Measurements from ENCODE around the gene REEP2. TPM values are rescaled to one million over a fixed set of nuclear protein-coding genes. Genes with fewer than 3 reads are reported as not detected.

The REEP2 gene
- polyA plus RNA-seq, 2 of the 4 experiments (the other 2 are of a cell fraction), result 4.6 to 5.1 TPM

GRCh38 chr5:138402640-138403039 lies 36.2 kb upstream of the REEP2 start:
- DNase-seq (ENCODE audit: low read depth in 1 of 2, low spot score in 1 of 2) (no peak), ATAC-seq (no peak), FAIRE-seq (no peak)
- CTCF ChIA-PET, result interaction anchor here (1.2 to 1.8 kb wide), 3 partner anchors 12 to 218 kb away, joined by 3 to 6 read pairs (median 3); no protein-coding TSS in a partner anchor
- POLR2A ChIA-PET, result no interaction called here
- Histone ChIP-seq H3K9me3 (no peaks in the 10 kb centered on the region), H3K4me3 (no peak overlapping the region), H3K27ac (no peak overlapping the region), H3K4me2 (no peak overlapping the region), H3K4me1 (no peaks in the 10 kb centered on the region)
- TF ChIP-seq MAFK (IDR thresholded peaks at IDR 0.05; ENCODE audit: partially characterized antibody) (no peak), REST (IDR thresholded peaks at IDR 0.05) (no peak), ATOH8 (CRISPR knock-in tag; IDR thresholded peaks at IDR 0.05; ENCODE audit: low read depth) (no peak), CHD4 (IDR thresholded peaks at IDR 0.05; ENCODE audit: borderline replicate concordance) (no peak), TP53 (CRISPR knock-in tag; IDR thresholded peaks at IDR 0.05) (no peak)
- TF ChIP-seq, protein P1, sequence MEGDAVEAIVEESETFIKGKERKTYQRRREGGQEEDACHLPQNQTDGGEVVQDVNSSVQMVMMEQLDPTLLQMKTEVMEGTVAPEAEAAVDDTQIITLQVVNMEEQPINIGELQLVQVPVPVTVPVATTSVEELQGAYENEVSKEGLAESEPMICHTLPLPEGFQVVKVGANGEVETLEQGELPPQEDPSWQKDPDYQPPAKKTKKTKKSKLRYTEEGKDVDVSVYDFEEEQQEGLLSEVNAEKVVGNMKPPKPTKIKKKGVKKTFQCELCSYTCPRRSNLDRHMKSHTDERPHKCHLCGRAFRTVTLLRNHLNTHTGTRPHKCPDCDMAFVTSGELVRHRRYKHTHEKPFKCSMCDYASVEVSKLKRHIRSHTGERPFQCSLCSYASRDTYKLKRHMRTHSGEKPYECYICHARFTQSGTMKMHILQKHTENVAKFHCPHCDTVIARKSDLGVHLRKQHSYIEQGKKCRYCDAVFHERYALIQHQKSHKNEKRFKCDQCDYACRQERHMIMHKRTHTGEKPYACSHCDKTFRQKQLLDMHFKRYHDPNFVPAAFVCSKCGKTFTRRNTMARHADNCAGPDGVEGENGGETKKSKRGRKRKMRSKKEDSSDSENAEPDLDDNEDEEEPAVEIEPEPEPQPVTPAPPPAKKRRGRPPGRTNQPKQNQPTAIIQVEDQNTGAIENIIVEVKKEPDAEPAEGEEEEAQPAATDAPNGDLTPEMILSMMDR (IDR thresholded peaks at IDR 0.05), result no peak

DNA sequence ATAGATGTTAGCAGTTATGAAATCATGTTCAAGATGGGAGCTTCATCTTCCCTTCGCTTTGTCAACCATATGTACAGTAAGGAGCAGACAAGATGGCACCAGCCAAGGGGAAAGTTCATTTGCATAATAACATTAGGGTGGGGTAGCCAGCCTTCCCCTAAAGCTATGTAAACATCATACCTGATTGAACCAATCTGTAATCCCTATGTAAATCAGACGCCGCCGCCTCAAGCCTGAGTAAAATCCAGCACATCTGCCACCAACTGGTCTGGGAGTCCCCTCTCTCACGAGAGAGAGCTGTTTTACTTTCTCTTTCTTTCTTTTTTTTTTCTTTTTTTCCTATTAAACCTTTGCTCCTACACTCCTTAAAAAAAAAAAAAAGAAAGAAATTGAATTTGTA lies 30.8 kb upstream of the REEP2 start:
- H3K9me3 ChIP-seq, result no peaks in the 10 kb centered on the region
- H3K27ac ChIP-seq, result no peak overlapping the region
- TF ChIP-seq SREBF2 (IDR thresholded peaks at IDR 0.05) (no peak), MAFK (IDR thresholded peaks at IDR 0.05; ENCODE audit: partially characterized antibody) (no peak), HOXA7 (CRISPR knock-in tag; IDR thresholded peaks at IDR 0.05) (no peak), CHD2 (IDR thresholded peaks at IDR 0.05; ENCODE audit: low read length, partially characterized antibody) (no peak), SMC3 (IDR thresholded peaks at IDR 0.05) (no peak), POLR2AphosphoS2 (conservative IDR thresholded peaks at IDR 0.05; ENCODE audit: low read length) (no peak), KDM1A (IDR thresholded peaks at IDR 0.05; ENCODE audit: low read depth) (no peak)
- TF ChIP-seq, protein P2, sequence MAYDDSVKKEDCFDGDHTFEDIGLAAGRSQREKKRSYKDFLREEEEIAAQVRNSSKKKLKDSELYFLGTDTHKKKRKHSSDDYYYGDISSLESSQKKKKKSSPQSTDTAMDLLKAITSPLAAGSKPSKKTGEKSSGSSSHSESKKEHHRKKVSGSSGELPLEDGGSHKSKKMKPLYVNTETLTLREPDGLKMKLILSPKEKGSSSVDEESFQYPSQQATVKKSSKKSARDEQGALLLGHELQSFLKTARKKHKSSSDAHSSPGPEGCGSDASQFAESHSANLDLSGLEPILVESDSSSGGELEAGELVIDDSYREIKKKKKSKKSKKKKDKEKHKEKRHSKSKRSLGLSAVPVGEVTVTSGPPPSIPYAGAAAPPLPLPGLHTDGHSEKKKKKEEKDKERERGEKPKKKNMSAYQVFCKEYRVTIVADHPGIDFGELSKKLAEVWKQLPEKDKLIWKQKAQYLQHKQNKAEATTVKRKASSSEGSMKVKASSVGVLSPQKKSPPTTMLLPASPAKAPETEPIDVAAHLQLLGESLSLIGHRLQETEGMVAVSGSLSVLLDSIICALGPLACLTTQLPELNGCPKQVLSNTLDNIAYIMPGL (CRISPR knock-in tag; IDR thresholded peaks at IDR 0.05; ENCODE audit: borderline replicate concordance), result no peak
- ATAC-seq (no peak), DNase-seq (ENCODE audit: low read depth in 1 of 2, low spot score in 1 of 2) (no peak), FAIRE-seq (no peak)
- 92% methylated on average over 5 of the region's 5 CpGs for WGBS (ENCODE audit: missing lambda C conversion rate)
- no peaks in the 10 kb centered on the region for H3K4me1 ChIP-seq
- H3K4me3 ChIP-seq, result no peak overlapping the region
- POLR2A ChIA-PET, result no interaction called here
- CTCF ChIA-PET, result interaction anchor here (0.6 to 1.4 kb wide), 5 partner anchors 39 to 1832 kb away, joined by 3 to 5 read pairs (median 3); no protein-coding TSS in a partner anchor
- H3K4me2 ChIP-seq, result no peak overlapping the region
